OCI-LY1 (cell line): ENCODE data around the gene CD320.

Experiments used
- H2AFZ ChIP-seq: fragments of 200-600 bp; sonication (generic), shearing (Covaris generic); 2 replicates; pipeline ENCODE4 v1.6.0; 2014; ENCODE audit warnings: antibody characterized with exemption, mild to moderate bottlenecking, low read length
- H3F3A ChIP-seq: fragments of 200-600 bp; sonication (generic), shearing (Covaris generic); 2 replicates; pipeline ENCODE4 v1.6.0; 2014; ENCODE audit warnings: mild to moderate bottlenecking, antibody characterized with exemption, low read length, moderate library complexity; ENCODE audit not compliant: insufficient read depth
- H3K27ac ChIP-seq: fragments of 200-600 bp; sonication (generic); 2 replicates; pipeline ENCODE4 v1.5.1; 2014; ENCODE audit warnings: low read length, mixed run types, mild to moderate bottlenecking, low read depth; ENCODE audit not compliant: poor library complexity, severe bottlenecking
- H3K27me3 ChIP-seq: fragments of 200-600 bp; sonication (generic); 2 replicates; pipeline ENCODE4 v1.6.0; 2014; ENCODE audit warnings: antibody characterized with exemption, mild to moderate bottlenecking, low read length, moderate library complexity; ENCODE audit not compliant: insufficient read depth
- H3K36me3 ChIP-seq: fragments of 200-600 bp; sonication (generic); 2 replicates; pipeline ENCODE4 v1.6.1; 2014; ENCODE audit warnings: mild to moderate bottlenecking, antibody characterized with exemption, low read length, moderate library complexity, mixed read lengths; ENCODE audit not compliant: insufficient read depth
- H3K4me1 ChIP-seq: fragments of 200-600 bp; sonication (generic); 2 replicates; pipeline ENCODE4 v1.5.1; 2014; ENCODE audit warnings: mild to moderate bottlenecking, low read length, moderate library complexity; ENCODE audit not compliant: insufficient read depth, severe bottlenecking
- H3K4me2 ChIP-seq: fragments of 200-600 bp; sonication (generic), shearing (Covaris generic); 2 replicates; pipeline ENCODE4 v1.6.1; 2014; ENCODE audit warnings: low read length
- H3K4me3 ChIP-seq: fragments of 200-600 bp; sonication (generic); 2 replicates; pipeline ENCODE4 v1.5.1; 2014; ENCODE audit warnings: low read length, low read depth, mild to moderate bottlenecking, mixed read lengths; ENCODE audit not compliant: poor library complexity, severe bottlenecking
- H3K79me2 ChIP-seq: fragments of 200-600 bp; shearing (Covaris generic); 2 replicates; pipeline ENCODE4 v1.6.1; 2016; ENCODE audit warnings: mixed run types, low read length, mixed read lengths; ENCODE audit not compliant: insufficient read depth
- H3K9ac ChIP-seq: fragments of 200-600 bp; sonication (generic), shearing (Covaris generic); 2 replicates; pipeline ENCODE4 v1.6.1; 2014; ENCODE audit warnings: mild to moderate bottlenecking, low read length, mixed read lengths
- H3K9me2 ChIP-seq: fragments of 200-600 bp; sonication (generic), shearing (Covaris generic); 2 replicates; pipeline ENCODE4 v1.6.1; 2014; ENCODE audit warnings: low read depth, mild to moderate bottlenecking, low read length, mixed read lengths
- H3K9me3 ChIP-seq: fragments of 200-600 bp; shearing (Covaris generic); 2 replicates; pipeline ENCODE4 v1.6.1; 2014; ENCODE audit warnings: low read length, mixed read lengths
- H4K20me1 ChIP-seq: fragments of 200-600 bp; sonication (generic), shearing (Covaris generic); 2 replicates; pipeline ENCODE4 v1.6.0; 2016; ENCODE audit warnings: mild to moderate bottlenecking, low read length; ENCODE audit not compliant: insufficient read depth
- CTCF ChIP-seq: fragments of 200-600 bp; sonication (generic), shearing (Covaris generic); IDR thresholded peaks from 2 replicates; pipeline ENCODE4 v1.5.1; 2017; ENCODE audit warnings: mild to moderate bottlenecking, antibody characterized with exemption, low read length, moderate library complexity, mixed read lengths
- EZH2 ChIP-seq: fragments of 200-600 bp; sonication (generic), shearing (Covaris generic); IDR thresholded peaks from 2 replicates; pipeline ENCODE4 v1.8.0; 2017; ENCODE audit warnings: borderline replicate concordance, mixed run types, mild to moderate bottlenecking, antibody characterized with exemption, low read length, moderate library complexity, mixed read lengths

The CD320 gene

GRCh38 chr19:8331263-8331845 lies 23.2 kb upstream of the CD320 start:
- Histone ChIP-seq H4K20me1 (no peaks in the 10 kb centered on the region), H3K4me2 (no peak overlapping the region), H3K9me2 (no peaks in the 10 kb centered on the region), H2AFZ (no peak overlapping the region), H3K27ac (no peak overlapping the region), H3K9ac (no peak overlapping the region), H3K9me3 (no peaks in the 10 kb centered on the region), H3K27me3 (peaks cover 9% of the 10 kb centered on the region; the same call in 1 of the 2 replicates), H3K4me1 (no peaks in the 10 kb centered on the region), H3K4me3 (no peak overlapping the region), H3F3A (no peaks in the 10 kb centered on the region), H3K36me3 (no peaks in the 10 kb centered on the region), H3K79me2 (no peaks in the 10 kb centered on the region)
- TF ChIP-seq CTCF = no peak

- H3F3A ChIP-seq = no peaks in the 10 kb centered on the region
- no peak overlapping the region for H3K9ac ChIP-seq
- no peak overlapping the region for H2AFZ ChIP-seq
- no peaks in the 10 kb centered on the region for H3K9me3 ChIP-seq
- no peaks in the 10 kb centered on the region for H3K4me1 ChIP-seq
- H3K27ac ChIP-seq = no peak overlapping the region
- no peaks in the 10 kb centered on the region for H4K20me1 ChIP-seq
- no peak overlapping the region for H3K4me2 ChIP-seq
- no peaks in the 10 kb centered on the region for H3K79me2 ChIP-seq
- H3K36me3 ChIP-seq = no peaks in the 10 kb centered on the region
- TF ChIP-seq EZH2 (no peak), CTCF (no peak)
- no peaks in the 10 kb centered on the region for H3K9me2 ChIP-seq
- H3K4me3 ChIP-seq = no peak overlapping the region
- peaks cover 9% of the 10 kb centered on the region; the same call in 1 of the 2 replicates for H3K27me3 ChIP-seq
Measured at GRCh38 chr19:8329996-8330395, 21.8 kb upstream of the CD320 start.

GRCh38 chr19:8325454-8325853 lies 17.3 kb upstream of the CD320 start:
- H3K9me2 ChIP-seq = no peaks in the 10 kb centered on the region
- TF ChIP-seq EZH2 (no peak), CTCF (no peak)
- no peaks in the 10 kb centered on the region for H3K9me3 ChIP-seq
- no peaks in the 10 kb centered on the region for H3F3A ChIP-seq
- peaks cover 9% of the 10 kb centered on the region; the same call in 1 of the 2 replicates for H3K27me3 ChIP-seq
- H3K4me2 ChIP-seq = no peak overlapping the region
- H3K9ac ChIP-seq = no peak overlapping the region
- no peak overlapping the region for H3K27ac ChIP-seq
- H3K36me3 ChIP-seq = peaks cover 31% of the 10 kb centered on the region
- peaks cover 9% of the 10 kb centered on the region; the same call in 1 of the 2 replicates for H3K79me2 ChIP-seq
- H3K4me3 ChIP-seq = no peak overlapping the region
- H4K20me1 ChIP-seq = no peaks in the 10 kb centered on the region
- H2AFZ ChIP-seq = no peak overlapping the region
- H3K4me1 ChIP-seq = peaks cover 16% of the 10 kb centered on the region
